Mucosa of rectum (tissue), 2 donors: ENCODE measurements around the gene CHP2.
"Not testable (repeated sequence)": the region's sequence is repeated elsewhere in the genome, so short reads cannot be mapped to it uniquely, and the experiment has no call there.

ENCODE experiments used
- H3K27ac ChIP-seq, 2 donors: one replicate each; pipeline ENCODE4 v1.7.0; 2013; ENCODE audit warnings: inconsistent platforms in 2 of 2, low read depth in 2 of 2, low read length in 2 of 2
- H3K27me3 ChIP-seq, 2 donors: one replicate each; pipeline ENCODE4 v1.7.0; 2013; ENCODE audit warnings: low read length in 2 of 2; ENCODE audit not compliant: control insufficient read depth in 2 of 2, insufficient read depth in 2 of 2
- H3K36me3 ChIP-seq, 2 donors: one replicate each; pipeline ENCODE4 v1.7.0; 2013; ENCODE audit warnings: low read length in 2 of 2; ENCODE audit not compliant: control insufficient read depth in 2 of 2, insufficient read depth in 2 of 2
- H3K4me1 ChIP-seq, 2 donors: one replicate each; pipeline ENCODE4 v1.7.0; 2013; ENCODE audit warnings: low read length in 2 of 2, mild to moderate bottlenecking in 1 of 2; ENCODE audit not compliant: control insufficient read depth in 2 of 2, insufficient read depth in 2 of 2
- H3K4me3 ChIP-seq, 2 donors: one replicate each; pipeline ENCODE4 v1.7.0; 2013; ENCODE audit warnings: low read length in 2 of 2
- H3K9ac ChIP-seq, 2 donors: one replicate each; pipeline ENCODE4 v1.7.0; 2013; ENCODE audit warnings: low read length in 2 of 2, low read depth in 1 of 2, mild to moderate bottlenecking in 1 of 2
- H3K9me3 ChIP-seq, 2 donors: one replicate each; pipeline ENCODE4 v1.7.0; 2013; ENCODE audit warnings: low read length in 2 of 2; ENCODE audit not compliant: control insufficient read depth in 2 of 2
- donor health status: healthy.
- donor health status: Normal muscosa, but diverticular disease.

Gene CHP2

DNA sequence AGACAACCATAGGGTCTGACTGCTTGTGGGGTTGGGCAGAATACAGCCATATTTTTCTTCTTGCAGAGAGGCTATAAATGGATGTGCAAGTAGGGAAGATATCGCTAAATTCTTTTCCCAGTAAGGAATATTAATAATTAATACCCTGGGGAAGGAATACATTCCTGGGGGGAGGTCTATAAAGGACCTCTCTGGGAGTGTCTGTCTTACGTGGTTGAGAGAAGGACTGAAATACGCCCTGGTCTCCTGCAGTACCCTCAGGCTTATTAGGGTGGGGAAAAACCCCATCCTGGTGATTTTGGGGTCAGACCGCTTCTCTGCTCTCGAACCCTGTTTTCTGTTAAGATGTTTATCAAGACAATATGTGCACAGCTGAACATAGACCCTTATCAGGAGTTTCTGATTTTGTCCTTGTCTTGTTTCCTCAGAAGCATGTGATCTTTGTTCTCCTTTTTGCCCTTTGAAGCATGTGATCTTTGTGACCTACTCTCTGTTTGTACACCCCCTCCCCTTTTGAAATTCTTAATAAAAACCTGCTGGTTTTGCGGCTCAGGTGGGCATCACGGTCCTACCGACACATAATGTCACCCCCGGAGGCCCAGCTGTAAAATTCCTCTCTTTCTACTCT is 32.1 kb upstream of the CHP2 start:
- not testable (repeated sequence) for H3K9ac ChIP-seq

GRCh38 chr16:23724096-23724784 is 30.6 kb upstream of the CHP2 start:
- Histone ChIP-seq H3K9ac (no peak overlapping the region), H3K4me1 (peaks cover 0 to under 1% of the 10 kb centered on the region in 2 donors), H3K4me3 (no peak overlapping the region), H3K36me3 (no peaks in the 10 kb centered on the region), H3K9me3 (no peaks in the 10 kb centered on the region), H3K27ac (no peak overlapping the region), H3K27me3 (no peaks in the 10 kb centered on the region)

More for the DNA sequence above, 32.1 kb upstream of the CHP2 start:
- not testable (repeated sequence) for H3K27me3 ChIP-seq, H3K9me3 ChIP-seq, H3K27ac ChIP-seq, H3K36me3 ChIP-seq, H3K4me1 ChIP-seq, H3K4me3 ChIP-seq

DNA sequence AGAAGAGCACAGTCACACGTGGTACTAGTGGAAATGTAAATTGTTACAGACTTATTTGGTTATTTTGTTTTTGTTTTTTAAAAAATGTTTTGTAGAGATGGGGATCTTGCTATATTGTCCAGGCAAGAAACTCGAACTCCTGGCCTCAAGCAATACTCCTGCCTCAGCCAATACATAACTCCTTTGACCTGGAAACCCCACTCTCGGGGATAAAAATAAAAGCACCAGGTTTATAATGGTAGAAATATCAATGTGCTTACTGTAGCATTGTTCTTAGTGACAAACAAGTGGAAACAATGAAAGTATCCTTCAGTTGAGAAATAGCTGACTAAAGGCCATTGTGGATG is 30.1 kb upstream of the CHP2 start:
- Histone ChIP-seq H3K27me3 (no peaks in the 10 kb centered on the region), H3K4me3 (no peak overlapping the region), H3K9ac (no peak overlapping the region), H3K9me3 (no peaks in the 10 kb centered on the region), H3K4me1 (peaks cover 2 to 3% of the 10 kb centered on the region in 2 donors), H3K36me3 (no peaks in the 10 kb centered on the region), H3K27ac (no peak overlapping the region)

GRCh38 chr16:23726710-23727109 is 28.1 kb upstream of the CHP2 start:
- Histone ChIP-seq H3K4me1 (peaks cover 3 to 6% of the 10 kb centered on the region in 2 donors), H3K27me3 (no peaks in the 10 kb centered on the region), H3K9me3 (no peaks in the 10 kb centered on the region), H3K4me3 (no peak overlapping the region), H3K27ac (no peak overlapping the region), H3K9ac (no peak overlapping the region), H3K36me3 (no peaks in the 10 kb centered on the region)

DNA sequence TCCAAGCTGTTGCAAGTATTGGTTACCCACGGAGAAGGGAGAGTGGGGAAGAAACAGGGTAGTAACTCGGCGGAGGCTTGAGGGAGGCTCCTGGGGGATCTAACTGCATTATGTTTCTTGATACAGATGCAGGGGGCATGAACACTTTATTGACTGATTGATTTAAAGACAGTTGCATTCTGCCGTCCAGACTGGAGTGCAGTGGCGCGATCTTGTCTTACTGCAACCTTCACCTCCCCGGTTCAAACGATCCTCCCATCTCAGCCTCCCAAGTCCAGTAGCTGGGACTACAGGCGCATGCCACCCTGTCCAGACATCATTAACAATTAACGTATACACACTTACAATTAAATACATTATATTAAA is 26.7 kb upstream of the CHP2 start:
- Histone ChIP-seq H3K9me3 (no peaks in the 10 kb centered on the region), H3K27me3 (no peaks in the 10 kb centered on the region), H3K9ac (no peak overlapping the region), H3K4me3 (no peak overlapping the region), H3K4me1 (peaks cover 3 to 6% of the 10 kb centered on the region in 2 donors), H3K27ac (no peak overlapping the region), H3K36me3 (no peaks in the 10 kb centered on the region)

DNA sequence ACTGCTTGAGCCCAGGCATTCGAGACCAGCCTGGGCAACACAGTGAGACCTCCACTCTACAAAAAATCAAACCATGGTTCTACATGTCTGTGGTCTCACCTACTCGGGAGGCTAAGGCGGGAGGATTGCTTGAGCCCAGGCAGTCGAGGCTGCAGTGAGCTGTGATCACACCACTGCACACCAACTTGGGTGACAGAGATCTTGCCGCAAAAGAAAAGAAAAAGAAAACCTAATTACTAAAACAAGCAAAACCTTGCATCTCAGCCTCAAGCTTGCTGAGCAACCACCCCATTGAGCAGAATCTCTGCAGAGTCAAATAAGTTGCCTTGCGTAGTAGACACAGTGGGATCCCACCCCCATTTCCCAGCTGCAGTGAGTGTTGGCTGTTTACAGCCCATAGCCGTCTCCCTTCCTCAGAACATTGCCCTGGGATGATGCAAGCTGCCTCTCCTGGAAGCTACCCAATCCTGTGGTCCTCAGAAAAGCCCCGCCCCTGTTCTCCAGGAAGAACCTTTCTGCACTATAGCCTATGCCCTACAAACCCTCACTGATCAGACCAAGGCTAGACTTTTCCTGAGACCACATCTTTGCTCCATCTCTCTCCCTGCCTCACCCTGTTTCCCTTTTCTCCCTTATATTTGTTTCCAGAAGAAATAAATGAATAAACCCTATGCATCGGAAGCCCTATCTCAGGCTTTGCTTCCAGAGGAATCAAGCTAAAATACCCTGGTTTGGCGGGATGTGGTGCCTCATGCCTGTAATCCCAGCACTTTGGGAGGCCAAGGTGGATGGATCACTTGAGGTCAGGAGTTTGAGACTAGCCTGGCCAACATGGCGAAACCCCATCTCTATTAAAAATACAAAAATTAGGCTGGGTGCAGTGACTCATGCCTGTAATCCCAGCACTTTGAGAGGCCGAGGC is 25.1 kb upstream of the CHP2 start:
- Histone ChIP-seq H3K27me3 (no peaks in the 10 kb centered on the region), H3K36me3 (no peaks in the 10 kb centered on the region), H3K9me3 (no peaks in the 10 kb centered on the region), H3K4me1 (peaks cover 3 to 8% of the 10 kb centered on the region in 2 donors), H3K27ac (peak overlapping the region; percentile 29 to 59), H3K4me3 (no peak overlapping the region), H3K9ac (no peak overlapping the region)

DNA sequence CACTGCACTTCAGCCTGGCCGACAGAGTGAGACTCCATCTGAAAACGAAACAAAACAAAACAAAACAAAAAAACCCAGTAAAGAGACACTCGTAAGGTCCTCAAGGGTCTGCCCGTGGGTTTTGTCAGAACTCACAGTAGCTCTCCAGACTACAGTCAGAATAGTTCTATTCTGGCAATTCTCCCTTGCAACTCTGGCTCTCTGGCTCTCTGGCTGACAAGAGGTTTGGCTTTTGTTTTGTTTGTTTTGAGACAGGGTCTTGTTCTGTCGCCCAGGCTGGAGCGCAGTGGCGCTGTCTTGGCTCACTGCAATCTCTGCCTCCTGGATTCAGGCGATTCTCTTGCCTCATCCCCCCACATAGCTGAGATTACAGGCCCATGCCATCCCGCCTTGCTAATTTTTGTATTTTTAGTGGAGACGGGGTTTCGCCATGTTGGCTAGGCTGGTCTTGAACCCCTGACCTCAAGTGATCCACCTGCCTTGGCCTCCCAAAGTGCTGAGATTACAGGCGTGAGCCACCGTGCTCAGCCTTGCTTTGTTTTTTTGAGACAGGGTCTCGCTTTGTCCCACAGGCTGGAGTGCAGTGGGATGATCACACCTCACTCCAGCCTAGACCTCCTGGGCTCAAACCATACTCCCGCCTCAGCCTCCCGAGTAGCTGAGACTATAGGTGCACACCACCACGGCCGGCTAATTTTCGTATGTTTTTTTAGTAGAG is 20.5 kb upstream of the CHP2 start:
- Histone ChIP-seq H3K9me3 (no peaks in the 10 kb centered on the region), H3K27me3 (no peaks in the 10 kb centered on the region), H3K36me3 (no peaks in the 10 kb centered on the region), H3K9ac (no peak overlapping the region), H3K4me1 (peaks cover 2 to 10% of the 10 kb centered on the region in 2 donors), H3K27ac (no peak overlapping the region), H3K4me3 (no peak overlapping the region)

DNA sequence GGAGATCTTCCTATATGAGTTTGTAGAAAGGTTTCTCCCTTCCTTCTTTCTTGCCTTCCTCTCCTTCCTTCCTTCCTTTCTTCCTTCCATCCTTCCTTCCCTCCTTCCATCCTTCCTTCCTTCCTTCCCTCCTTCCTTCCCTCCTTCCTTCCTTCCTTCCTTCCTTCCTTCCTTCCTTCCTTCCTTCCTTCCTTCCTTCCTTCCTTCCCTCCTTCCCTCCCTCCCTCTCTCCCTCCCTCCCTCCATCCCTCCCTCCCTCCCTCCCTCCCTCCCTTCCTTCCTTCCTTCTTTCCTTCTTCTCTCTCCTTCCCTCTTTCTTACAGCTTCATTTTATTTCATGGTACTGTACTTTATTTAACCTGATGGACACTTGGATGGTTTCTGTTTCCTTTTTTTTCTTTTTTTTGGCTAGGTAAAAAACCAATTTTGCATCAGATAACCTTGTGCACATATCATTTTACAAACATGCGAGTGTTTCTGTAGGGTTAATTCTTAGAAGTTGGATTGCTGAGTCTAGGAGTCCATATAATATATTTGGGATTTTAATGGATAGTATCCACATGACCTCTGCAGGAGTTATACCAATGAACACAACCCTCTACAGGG is 17.3 kb upstream of the CHP2 start:
- not testable (repeated sequence) for H3K4me3 ChIP-seq, H3K27ac ChIP-seq, H3K4me1 ChIP-seq, H3K9me3 ChIP-seq, H3K36me3 ChIP-seq, H3K9ac ChIP-seq, H3K27me3 ChIP-seq

- H3K4me1 ChIP-seq, result peaks cover 0 to 5% of the 10 kb centered on the region in 2 donors
- H3K4me3 ChIP-seq, result no peak overlapping the region
- H3K27me3 ChIP-seq, result no peaks in the 10 kb centered on the region
- no peak overlapping the region for H3K27ac ChIP-seq
- no peak overlapping the region for H3K9ac ChIP-seq
- H3K9me3 ChIP-seq, result no peaks in the 10 kb centered on the region
- H3K36me3 ChIP-seq, result no peaks in the 10 kb centered on the region
Measured at GRCh38 chr16:23739516-23739915, 15.3 kb upstream of the CHP2 start.
